CD4-positive, alpha-beta T cell treated with Interleukin-6 at 100 ng/mL for 8 hours (primary cell): ENCODE results near the gene SLF2.
"Not testable (repeated sequence)": the region's sequence is repeated elsewhere in the genome, so short reads cannot be mapped to it uniquely, and the experiment has no call there.

Experiments
- DNase-seq: peaks from one replicate; pipeline ENCODE4 v3.0.0-alpha.2; 2020; ENCODE audit warnings: mixed read lengths, low spot score

SLF2 gene

GRCh38 chr10:100878291-100878910, 34.4 kb upstream of the SLF2 start:
- no peak for DNase-seq

DNA sequence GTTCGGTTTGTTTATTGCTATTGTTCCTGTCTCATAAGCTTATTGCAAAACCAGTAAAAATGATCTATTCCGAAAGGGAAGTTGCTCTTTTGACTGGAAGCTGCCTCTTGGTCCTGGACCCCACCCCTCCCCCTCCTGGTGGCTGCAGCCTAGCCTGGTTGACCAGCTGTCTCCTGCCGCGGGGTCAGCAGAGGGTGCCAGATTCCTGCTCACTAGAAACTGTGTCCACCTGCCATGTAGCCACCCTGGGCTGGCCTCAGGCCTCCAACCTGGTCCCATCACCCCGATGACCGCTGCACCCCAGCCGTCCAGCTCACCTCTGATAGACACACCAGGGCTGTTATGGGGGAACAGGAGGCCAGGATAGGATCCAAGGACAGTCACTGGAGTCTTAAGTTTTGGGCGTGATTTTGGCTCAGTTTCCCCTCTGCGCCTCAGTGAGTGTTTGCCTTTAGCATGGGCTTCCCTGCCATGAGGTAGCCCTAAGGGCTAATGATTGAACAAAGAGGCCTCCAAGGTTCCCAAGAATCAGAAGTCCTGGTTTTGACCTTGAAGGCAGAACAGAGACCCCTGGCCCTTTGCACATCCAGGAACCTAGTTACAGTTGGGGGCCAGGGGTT, 32.9 kb upstream of the SLF2 start:
- DNase-seq, result no peak

GRCh38 chr10:100881556-100882213, 31.1 kb upstream of the SLF2 start:
- DNase-seq, result no peak

GRCh38 chr10:100882252-100882651, 30.5 kb upstream of the SLF2 start:
- DNase-seq, result no peak

DNA sequence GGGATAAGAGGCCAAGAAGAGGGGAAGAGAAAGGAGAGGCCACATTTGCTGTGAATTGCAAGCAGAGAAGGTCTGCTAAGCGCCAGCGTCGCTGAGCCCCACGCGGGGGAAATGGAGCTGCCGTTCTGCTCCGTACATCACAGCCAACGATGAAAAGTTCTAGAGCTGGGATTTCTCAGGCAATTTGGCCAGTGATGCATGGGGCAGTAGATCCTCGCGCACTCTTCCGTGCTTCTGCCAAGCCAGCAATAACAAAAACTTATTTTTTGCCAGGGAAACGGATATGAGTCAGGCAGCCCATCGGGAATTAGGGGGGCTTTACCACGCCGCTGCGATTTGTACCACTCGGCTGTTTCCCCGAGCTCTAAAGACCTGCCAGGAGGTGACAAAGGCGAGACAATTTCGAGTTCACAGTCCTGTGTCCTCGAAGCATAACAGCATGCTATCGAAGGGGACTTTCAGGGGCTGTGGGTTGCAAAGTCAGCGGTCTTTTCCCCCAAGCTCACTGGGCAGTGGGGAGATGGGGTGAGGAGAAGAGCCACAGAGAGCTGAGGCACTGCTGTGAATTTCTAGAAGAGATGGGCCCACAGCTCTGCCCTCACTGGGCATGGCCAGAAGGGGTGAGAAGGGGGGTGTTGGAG, 30.0 kb upstream of the SLF2 start:
- no peak for DNase-seq

GRCh38 chr10:100883312-100883821, 29.4 kb upstream of the SLF2 start:
- DNase-seq, result no peak

DNA sequence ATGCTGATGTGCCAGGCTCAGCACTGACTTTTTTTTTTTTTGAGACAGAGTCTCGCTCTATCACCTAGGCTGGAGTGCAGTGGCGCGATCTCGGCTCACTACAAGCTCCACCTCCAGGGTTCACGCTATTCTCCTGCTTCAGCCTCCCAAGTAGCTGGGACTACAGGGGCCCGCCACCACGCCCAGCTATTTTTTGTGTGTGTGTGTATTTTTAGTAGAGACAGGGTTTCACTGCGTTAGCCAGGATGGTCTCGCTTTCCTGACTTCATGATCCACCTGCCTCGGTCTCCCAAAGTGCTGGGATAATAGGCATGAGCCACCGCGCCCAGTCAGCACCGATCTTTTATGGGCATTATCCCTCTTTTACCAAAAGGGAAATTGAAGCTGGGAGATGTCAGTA, 27.2 kb upstream of the SLF2 start:
- DNase-seq, result not testable (repeated sequence)

GRCh38 chr10:100886091-100886490, 26.7 kb upstream of the SLF2 start:
- no peak for DNase-seq

GRCh38 chr10:100886521-100886920, 26.2 kb upstream of the SLF2 start:
- DNase-seq, result no peak

DNA sequence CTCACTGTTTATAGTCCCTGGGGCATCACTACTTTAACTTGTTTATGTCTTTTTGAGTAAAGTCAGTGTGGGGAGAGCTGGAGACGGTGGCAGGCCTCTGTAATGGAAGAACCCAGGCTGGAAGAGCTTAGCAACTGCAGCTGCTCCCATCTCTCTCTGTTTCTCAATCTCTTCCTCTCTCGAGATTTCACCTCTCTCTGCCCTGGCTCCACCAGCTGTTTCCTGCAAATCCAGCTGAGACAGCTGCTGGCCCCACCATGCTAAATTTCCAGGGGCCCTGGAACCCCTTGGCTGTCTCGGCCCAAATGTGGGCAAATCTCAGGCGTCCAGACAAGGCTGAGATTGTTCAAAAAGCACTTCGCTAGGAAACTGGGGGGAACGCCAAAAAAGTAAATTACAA, 25.8 kb upstream of the SLF2 start:
- DNase-seq, result no peak

GRCh38 chr10:100887761-100888296, 24.9 kb upstream of the SLF2 start:
- DNase-seq, result no peak

DNA sequence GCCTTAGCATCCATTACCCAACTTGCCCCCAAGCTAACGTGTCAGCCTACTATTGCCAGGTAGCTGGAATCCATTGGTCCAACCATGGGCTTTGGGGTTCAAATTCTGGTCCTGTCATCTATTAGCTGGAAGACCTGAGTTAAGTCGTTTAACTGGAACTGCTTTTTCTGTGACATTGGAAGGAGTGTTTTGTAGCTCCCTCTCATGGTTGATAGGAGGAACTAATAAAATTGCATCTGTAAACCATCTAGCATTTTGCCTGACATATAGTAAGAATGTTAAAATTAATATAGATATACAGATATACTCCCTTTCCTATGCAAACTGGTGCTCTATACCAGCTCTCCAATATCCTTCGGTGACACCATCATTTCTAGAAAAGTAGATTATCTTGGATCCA, 23.8 kb upstream of the SLF2 start:
- no peak for DNase-seq

DNA sequence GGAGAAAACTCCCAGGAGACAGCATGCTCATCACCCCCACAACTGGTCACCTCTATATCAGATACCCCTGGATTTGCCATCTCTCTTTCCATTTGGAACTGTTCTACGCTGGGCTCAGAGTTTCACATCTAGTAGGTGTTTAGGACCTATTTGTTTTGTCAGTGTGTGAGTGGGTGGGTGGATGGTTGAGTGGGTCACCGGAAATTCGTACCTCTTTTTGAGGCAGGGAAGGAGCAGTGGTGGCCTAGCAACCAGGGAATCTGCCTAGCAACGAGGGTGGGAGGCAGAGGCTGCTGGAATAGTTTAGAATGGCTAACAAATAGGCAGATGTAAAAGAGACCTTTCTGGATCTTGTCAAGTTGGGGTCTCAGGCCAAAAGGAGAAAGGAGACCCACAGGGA, 23.2 kb upstream of the SLF2 start:
- no peak for DNase-seq

DNA sequence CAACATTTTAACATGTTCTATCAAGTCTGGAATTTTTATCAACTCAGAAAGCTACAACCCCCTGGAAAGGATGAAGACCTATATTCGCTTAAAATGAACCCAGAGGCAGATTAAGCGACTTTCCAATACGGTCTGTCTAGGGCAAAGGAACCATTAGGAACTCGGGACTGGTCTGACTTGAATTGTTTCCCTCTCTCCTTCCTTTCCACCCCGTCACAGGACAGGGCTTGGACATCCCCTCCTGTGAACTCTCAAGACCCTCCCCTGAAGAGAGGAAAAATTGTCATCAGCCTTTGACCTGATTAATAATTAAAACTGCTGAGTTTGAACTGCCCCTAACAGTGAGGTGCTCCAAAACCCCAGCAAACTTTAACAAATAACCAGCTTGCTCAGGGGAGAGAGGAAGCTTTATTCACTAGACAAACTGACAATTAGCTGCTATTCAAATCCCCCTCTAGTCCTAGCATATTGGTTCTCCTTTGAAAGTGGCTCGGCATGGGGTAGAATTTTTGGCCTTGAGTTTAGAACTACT, 22.6 kb upstream of the SLF2 start:
- DNase-seq, result no peak

- no peak for DNase-seq
Observed at GRCh38 chr10:100890673-100891317, 22.0 kb upstream of the SLF2 start.

DNA sequence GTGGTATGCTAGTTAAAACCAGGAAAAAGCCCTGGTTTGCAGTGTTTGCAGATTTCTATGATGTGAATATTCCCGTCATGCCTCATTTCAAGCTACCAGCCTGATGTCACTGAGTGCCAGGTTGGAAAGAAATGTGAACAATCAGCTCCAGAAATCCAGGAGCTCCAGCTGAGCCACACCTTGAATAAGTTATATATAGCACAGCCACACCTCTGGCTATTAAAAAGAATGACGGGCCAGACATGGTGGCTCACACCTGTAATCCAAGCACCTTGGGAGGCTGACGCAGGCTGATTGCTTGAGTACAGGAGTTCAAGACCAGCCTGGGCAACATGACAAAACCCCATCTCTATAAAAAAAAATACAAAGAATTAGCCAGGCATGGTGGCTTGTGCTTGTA, 18.7 kb upstream of the SLF2 start:
- DNase-seq, result no peak

DNA sequence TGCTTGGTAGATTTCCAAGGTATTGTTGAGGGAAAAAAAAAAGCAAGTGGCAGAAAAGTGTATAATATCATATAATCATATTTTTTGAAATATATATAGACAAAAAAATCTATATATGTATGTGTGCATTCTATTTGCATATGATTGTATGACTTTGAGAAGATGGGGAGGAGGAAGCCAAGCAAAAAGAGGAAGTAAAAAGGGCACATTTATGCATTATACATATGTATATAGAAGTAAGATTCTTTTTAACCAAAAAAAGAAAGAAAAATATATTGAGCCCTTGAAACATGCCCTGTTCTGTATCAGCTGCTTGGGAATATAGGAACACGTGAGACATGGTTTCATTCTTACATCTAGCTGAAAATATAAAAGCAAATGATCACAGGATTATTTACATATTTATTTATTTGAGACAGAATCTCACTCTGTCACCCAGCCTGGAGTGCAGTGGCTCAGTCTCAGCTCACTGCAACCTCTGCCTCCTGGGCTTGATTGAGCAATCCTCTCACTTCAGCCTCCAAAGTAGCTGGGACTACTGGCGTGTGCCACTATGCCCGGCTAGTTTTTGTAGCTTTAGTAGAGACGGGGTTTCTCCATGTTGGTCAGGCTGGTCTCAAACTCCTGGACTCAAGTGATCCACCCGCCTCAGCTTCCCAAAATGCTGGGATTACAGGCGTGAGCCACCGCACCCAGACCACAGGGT, 18.0 kb upstream of the SLF2 start:
- no peak for DNase-seq

DNA sequence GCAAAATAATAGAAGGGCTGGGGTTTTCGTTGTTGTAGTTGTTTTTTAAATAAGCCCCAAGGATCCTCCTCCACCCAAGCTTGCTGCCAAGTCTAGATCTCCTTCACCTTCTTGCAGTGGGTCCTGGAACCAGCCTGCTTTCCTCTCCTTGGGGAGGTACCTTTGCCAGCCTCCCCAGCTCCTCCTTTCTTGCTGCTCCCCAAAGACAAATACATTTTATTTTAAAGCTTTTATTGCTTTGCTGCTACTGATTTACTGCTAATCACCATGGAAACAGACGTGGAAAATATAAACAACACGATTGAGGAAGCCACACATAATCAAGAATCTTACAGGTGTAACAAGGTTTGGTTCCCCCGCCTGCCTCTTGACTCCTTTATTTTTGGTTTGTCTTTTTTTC, 17.4 kb upstream of the SLF2 start:
- DNase-seq, result no peak

DNA sequence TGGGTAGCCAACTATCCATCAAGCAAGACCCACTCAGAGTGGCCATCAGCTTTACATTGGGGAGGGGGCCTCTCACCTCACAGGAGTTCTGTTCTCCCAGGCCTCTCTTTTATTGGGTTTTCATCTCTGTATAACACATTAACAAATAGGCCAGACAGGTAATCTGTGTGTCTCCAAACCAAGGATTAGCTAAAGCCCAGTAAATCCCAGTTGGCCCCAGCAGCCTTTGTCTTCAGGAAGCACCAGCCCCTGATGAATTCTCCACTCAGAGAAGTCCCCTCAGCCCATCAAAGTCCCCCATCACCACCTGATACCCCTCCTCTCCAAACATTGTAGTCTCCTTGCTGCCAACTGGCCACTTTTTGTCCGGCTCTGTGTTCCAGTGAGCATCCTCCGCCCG, 16.9 kb upstream of the SLF2 start:
- DNase-seq, result no peak

GRCh38 chr10:100896876-100897461, 15.8 kb upstream of the SLF2 start:
- no peak for DNase-seq

GRCh38 chr10:100897976-100898375, 14.8 kb upstream of the SLF2 start:
- no peak for DNase-seq
